IMR-90 (cell line): Measurements from ENCODE around the gene ANKRD7.

Source experiments
- CEBPB ChIP-seq: IDR thresholded peaks from 2 replicates; pipeline ENCODE4 v1.6.1; 2012; ENCODE audit warnings: low read depth, low read length, improper control_type of control experiment
- CHD1 ChIP-seq: IDR thresholded peaks from 2 replicates; pipeline ENCODE4 v1.6.1; 2012; ENCODE audit warnings: low read depth, low read length, improper control_type of control experiment
- MAFK ChIP-seq: IDR thresholded peaks from 2 replicates; pipeline ENCODE4 v1.6.1; 2012; ENCODE audit warnings: low read depth, low read length, improper control_type of control experiment
- MAZ ChIP-seq: IDR thresholded peaks from 2 replicates; pipeline ENCODE4 v1.6.1; 2012; ENCODE audit warnings: low read depth, mild to moderate bottlenecking, low read length, improper control_type of control experiment, moderate library complexity, borderline replicate concordance
- MXI1 ChIP-seq: IDR thresholded peaks from 2 replicates; pipeline ENCODE4 v1.6.1; 2012; ENCODE audit warnings: low read depth, mild to moderate bottlenecking, low read length, moderate library complexity, borderline replicate concordance
- POLR2A ChIP-seq: IDR thresholded peaks from 2 replicates; pipeline ENCODE4 v1.6.1; 2012; ENCODE audit warnings: mild to moderate bottlenecking, low read depth, low read length
- RAD21 ChIP-seq: IDR thresholded peaks from 2 replicates; pipeline ENCODE4 v1.6.1; 2012; ENCODE audit warnings: low read length, improper control_type of control experiment
- SMC3 ChIP-seq: fragments of 150-350 bp; IDR thresholded peaks from 2 replicates; pipeline ENCODE4 v1.6.1; 2016; ENCODE audit warnings: low read depth, mild to moderate bottlenecking, antibody characterized with exemption, low read length, moderate library complexity
- USF2 ChIP-seq: fragments of 150-350 bp; IDR thresholded peaks from 2 replicates; pipeline ENCODE4 v1.6.1; 2017; ENCODE audit warnings: mild to moderate bottlenecking, antibody characterized with exemption, low read length, low read depth
- TF ChIP-seq, protein P1 (sequence below): conservative IDR thresholded peaks from 2 replicates; pipeline ENCODE4 v1.5.1; 2012; ENCODE audit warnings: mild to moderate bottlenecking, low read depth, low read length, improper control_type of control experiment
- TF ChIP-seq, protein P2 (sequence below): fragments of 150-350 bp; IDR thresholded peaks from 2 replicates; pipeline ENCODE4 v1.6.1; 2016; ENCODE audit warnings: low read depth, mild to moderate bottlenecking, low read length, moderate library complexity, borderline replicate concordance

DNA sequence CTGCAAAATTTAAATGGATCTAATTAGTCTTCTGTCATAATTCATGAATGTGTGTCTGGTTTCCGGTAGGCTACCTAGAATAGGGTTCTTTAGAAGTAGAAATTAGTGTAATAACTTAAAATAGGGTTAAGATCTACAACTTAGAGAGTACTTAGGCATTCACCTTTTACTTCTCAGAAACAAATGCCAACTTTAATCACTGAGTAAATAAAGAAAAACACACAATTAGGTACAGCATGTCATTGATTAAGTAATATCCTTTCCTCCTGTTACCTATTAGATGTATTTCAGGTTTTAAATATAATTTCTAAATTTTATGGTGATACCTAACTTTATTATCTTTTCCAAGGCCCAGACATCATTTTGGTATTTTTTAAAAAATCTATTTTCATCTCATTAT lies 9.3 kb downstream of the ANKRD7 start:
- TF ChIP-seq, protein P1, sequence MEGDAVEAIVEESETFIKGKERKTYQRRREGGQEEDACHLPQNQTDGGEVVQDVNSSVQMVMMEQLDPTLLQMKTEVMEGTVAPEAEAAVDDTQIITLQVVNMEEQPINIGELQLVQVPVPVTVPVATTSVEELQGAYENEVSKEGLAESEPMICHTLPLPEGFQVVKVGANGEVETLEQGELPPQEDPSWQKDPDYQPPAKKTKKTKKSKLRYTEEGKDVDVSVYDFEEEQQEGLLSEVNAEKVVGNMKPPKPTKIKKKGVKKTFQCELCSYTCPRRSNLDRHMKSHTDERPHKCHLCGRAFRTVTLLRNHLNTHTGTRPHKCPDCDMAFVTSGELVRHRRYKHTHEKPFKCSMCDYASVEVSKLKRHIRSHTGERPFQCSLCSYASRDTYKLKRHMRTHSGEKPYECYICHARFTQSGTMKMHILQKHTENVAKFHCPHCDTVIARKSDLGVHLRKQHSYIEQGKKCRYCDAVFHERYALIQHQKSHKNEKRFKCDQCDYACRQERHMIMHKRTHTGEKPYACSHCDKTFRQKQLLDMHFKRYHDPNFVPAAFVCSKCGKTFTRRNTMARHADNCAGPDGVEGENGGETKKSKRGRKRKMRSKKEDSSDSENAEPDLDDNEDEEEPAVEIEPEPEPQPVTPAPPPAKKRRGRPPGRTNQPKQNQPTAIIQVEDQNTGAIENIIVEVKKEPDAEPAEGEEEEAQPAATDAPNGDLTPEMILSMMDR = no peak
- TF ChIP-seq MXI1 = no peak
- no peak for TF ChIP-seq POLR2A
- TF ChIP-seq MAZ = no peak
- TF ChIP-seq CHD1 = no peak
- no peak for TF ChIP-seq USF2
- no peak for TF ChIP-seq CEBPB
- no peak for TF ChIP-seq MAFK
- TF ChIP-seq, protein P2, sequence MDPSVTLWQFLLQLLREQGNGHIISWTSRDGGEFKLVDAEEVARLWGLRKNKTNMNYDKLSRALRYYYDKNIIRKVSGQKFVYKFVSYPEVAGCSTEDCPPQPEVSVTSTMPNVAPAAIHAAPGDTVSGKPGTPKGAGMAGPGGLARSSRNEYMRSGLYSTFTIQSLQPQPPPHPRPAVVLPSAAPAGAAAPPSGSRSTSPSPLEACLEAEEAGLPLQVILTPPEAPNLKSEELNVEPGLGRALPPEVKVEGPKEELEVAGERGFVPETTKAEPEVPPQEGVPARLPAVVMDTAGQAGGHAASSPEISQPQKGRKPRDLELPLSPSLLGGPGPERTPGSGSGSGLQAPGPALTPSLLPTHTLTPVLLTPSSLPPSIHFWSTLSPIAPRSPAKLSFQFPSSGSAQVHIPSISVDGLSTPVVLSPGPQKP = no peak
- TF ChIP-seq SMC3 = no peak
- no peak for TF ChIP-seq RAD21
